K562 (cell line): ENCODE results near the gene GABARAP. TPM values are rescaled to one million over a fixed set of nuclear protein-coding genes. Genes with fewer than 3 reads are reported as not detected.

Experiments used
- ATAC-seq: fragments of 200-7000 bp; cut with Tn5 transposase; 3 replicates; pipeline ENCODE4 v1.9.1; 2020; ENCODE audit warnings: moderate library complexity
- BruUV-seq: library from RNA; stranded (reverse); fragments of 400-500 nt; replicated peaks from 2 replicates; lab custom pipeline; 2021; lab: Mats Ljungman, UMichigan
- CTCF ChIA-PET: fragments of 300-600 bp; formaldehyde crosslinking; extraction: SDS; loops from one replicate; lab custom pipeline; 2021; ENCODE audit warnings: low intra/inter-chr PET ratio; lab: Yijun Ruan, JAX
- POLR2A ChIA-PET: fragments of 300-600, 350-650 bp; sonication (Branson Sonifier 250); formaldehyde crosslinking; extraction: SDS; loops from one replicate; lab custom pipeline; 2021; ENCODE audit warnings: antibody characterized with exemption, inconsistent platforms; lab: Yijun Ruan, JAX
- DNase-seq, 4 experiments: peaks; one replicate each; pipeline versions ENCODE4 v3.0.0 to v3.0.0-alpha.2; 2011 to 2018; ENCODE audit warnings: low spot score in 3 of 4, mixed read lengths in 3 of 4; ENCODE audit errors: extremely low read depth in 1 of 4
- FAIRE-seq: peaks from 2 replicates; lab custom pipeline; 2011; peaks lifted over from hg19 to GRCh38; lab: Jason Lieb, UNC
- H2AFZ ChIP-seq: 2 replicates; pipeline ENCODE4 v1.6.0; 2011; ENCODE audit warnings: low read depth, low read length, control low read depth, inconsistent platforms
- H3K27ac ChIP-seq: fragments of 200-600 bp; 3 replicates; pipeline ENCODE4 v1.8.0; 2011; ENCODE audit warnings: low read depth, mild to moderate bottlenecking, control low read depth, inconsistent platforms, low read length, moderate library complexity, mixed read lengths; ENCODE audit errors: extremely low read depth
- H3K27me3 ChIP-seq, 2 experiments: fragments of 300-600 bp in 1 of 2; 2 replicates in 1 of 2; 3 replicates in 1 of 2; pipeline versions ENCODE4 v1.6.0 to v1.8.0; 2011; ENCODE audit warnings: inconsistent platforms in 2 of 2, low read length in 2 of 2, mild to moderate bottlenecking in 1 of 2, mixed read lengths in 1 of 2, moderate library complexity in 1 of 2; ENCODE audit not compliant: control insufficient read depth in 2 of 2, insufficient read depth in 2 of 2
- H3K36me3 ChIP-seq: fragments of 300-600 bp; 3 replicates; pipeline ENCODE4 v1.8.0; 2011; ENCODE audit warnings: mild to moderate bottlenecking, low read length, inconsistent platforms; ENCODE audit not compliant: control insufficient read depth, insufficient read depth
- H3K4me1 ChIP-seq, 2 experiments: fragments of 200-600 bp in 1 of 2; replicated peaks in 1 of 2; 2 replicates in 1 of 2; 3 replicates in 1 of 2; pipeline versions ENCODE4 v1.5.1 to v1.8.0; 2011; ENCODE audit warnings: inconsistent platforms in 2 of 2, low read length in 2 of 2, mild to moderate bottlenecking in 1 of 2, mixed read lengths in 1 of 2, moderate library complexity in 1 of 2; ENCODE audit not compliant: control insufficient read depth in 2 of 2, insufficient read depth in 2 of 2
- H3K4me2 ChIP-seq: 2 replicates; pipeline ENCODE4 v1.6.1; 2011; ENCODE audit warnings: low read length, control low read depth, inconsistent platforms, mixed read lengths; ENCODE audit not compliant: insufficient read depth
- H3K4me3 ChIP-seq: fragments of 200-600 bp; sonication (generic), shearing (Covaris generic); 2 replicates; pipeline ENCODE4 v1.5.1; 2016; ENCODE audit warnings: control low read depth, inconsistent platforms
- H3K79me2 ChIP-seq: fragments of 200-600 bp; 3 replicates; pipeline ENCODE4 v1.8.0; 2011; ENCODE audit warnings: low read length, inconsistent platforms; ENCODE audit not compliant: control insufficient read depth, insufficient read depth
- H3K9ac ChIP-seq, 2 experiments: 2 replicates each; pipeline versions ENCODE4 v1.6.0 to v1.6.1; 2011; ENCODE audit warnings: low read depth in 2 of 2, low read length in 2 of 2, control low read depth in 1 of 2, inconsistent platforms in 1 of 2, mild to moderate bottlenecking in 1 of 2, mixed read lengths in 1 of 2; ENCODE audit not compliant: insufficient read depth in 1 of 2
- H3K9me1 ChIP-seq: one replicate; pipeline ENCODE4 v1.6.0; 2011; ENCODE audit warnings: inconsistent platforms, mild to moderate bottlenecking, low read length, moderate library complexity; ENCODE audit not compliant: control insufficient read depth, insufficient read depth
- H3K9me3 ChIP-seq: replicated peaks from 2 replicates; pipeline ENCODE4 v1.5.1; 2011; ENCODE audit warnings: low read depth, low read length, inconsistent platforms; ENCODE audit not compliant: control insufficient read depth, insufficient read depth
- H4K20me1 ChIP-seq: replicated peaks from 2 replicates; pipeline ENCODE4 v1.6.1; 2011; ENCODE audit warnings: low read length, inconsistent platforms, mixed read lengths; ENCODE audit not compliant: control insufficient read depth, insufficient read depth
- CBX8 ChIP-seq: fragments of 200-600 bp; sonication (generic); IDR thresholded peaks from 2 replicates; pipeline ENCODE4 v1.6.1; 2012; ENCODE audit warnings: borderline replicate concordance, mixed run types, low read depth, mild to moderate bottlenecking, moderate library complexity, mixed read lengths, low read length, control low read depth, inconsistent platforms; ENCODE audit not compliant: poor library complexity, severe bottlenecking; ENCODE audit errors: extremely low read depth
- NR2C2 ChIP-seq, 2 experiments: fragments of 200-800 bp in 1 of 2; sonication (Bioruptor generic) in 1 of 2; sonication (generic) in 1 of 2; formaldehyde crosslinking in 1 of 2; IDR thresholded peaks; 2 replicates each; pipeline versions ENCODE4 v1.6.1 to v1.8.0; 2016 to 2022; ENCODE audit warnings: mild to moderate bottlenecking in 1 of 2, missing compliant biosample characterization in 1 of 2, missing genetic modification characterization in 1 of 2, missing genetic modification reagents in 1 of 2
- RFX5 ChIP-seq: IDR thresholded peaks from 2 replicates; pipeline ENCODE4 v1.6.1; 2011; ENCODE audit warnings: low read depth, mild to moderate bottlenecking, improper control_type of control experiment, low read length
- SAFB2 ChIP-seq: fragments of 200-400 bp; formaldehyde crosslinking; IDR thresholded peaks from 2 replicates; pipeline ENCODE4 v1.6.1; 2018; ENCODE audit warnings: borderline replicate concordance, low read length, low read depth, moderate library complexity; ENCODE audit not compliant: severe bottlenecking
- TAF1 ChIP-seq: IDR thresholded peaks from 2 replicates; pipeline ENCODE4 v1.6.1; 2011; ENCODE audit warnings: mild to moderate bottlenecking, low read length, moderate library complexity; ENCODE audit not compliant: insufficient read depth, control insufficient read depth, severe bottlenecking; ENCODE audit errors: extremely low read depth
- WHSC1 ChIP-seq: IDR thresholded peaks from one replicate; pipeline ENCODE4 v1.6.1; 2012; ENCODE audit warnings: low read length, control low read depth, inconsistent platforms
- ZNF347 ChIP-seq: fragments of 450-650 bp; formaldehyde crosslinking; IDR thresholded peaks from 2 replicates; pipeline ENCODE4 v1.4.0; 2020; ENCODE audit warnings: low read depth, mild to moderate bottlenecking, moderate library complexity
- ZNF696 ChIP-seq: fragments of 250-450 bp; sonication (Bioruptor Pico); conservative IDR thresholded peaks from 2 replicates; pipeline ENCODE4 v1.4.0; 2020; ENCODE audit warnings: mild to moderate bottlenecking, moderate library complexity
- WGBS: fragments of 100-300 bp; shearing (Covaris generic); methylation state at CpG from one replicate; pipeline ENCODE4 v1.1.6; 2016; ENCODE audit warnings: low coverage, mixed read lengths; ENCODE audit not compliant: insufficient coverage; ENCODE audit errors: missing lambda C conversion rate; 5-methylcytosine and 5-hydroxymethylcytosine counted together
- in situ Hi-C: fragments of 300-500 bp; cut with MboI; formaldehyde crosslinking; loops from 4 replicates; pipeline ENCODE4 v1.15.0; 2018; ENCODE audit warnings: inconsistent platforms, mixed read lengths
- intact Hi-C: fragments of 100-400 bp; cut with micrococcal nuclease; formaldehyde crosslinking; loops from 2 replicates; pipeline ENCODE4 v1.14.2; 2022
- polyA plus RNA-seq, 8 experiments: library from polyadenylated mRNA; depleted of rRNA in 4 of 8; stranded (reverse) in 5 of 8; unstranded in 3 of 8; fragments of >200 nt; fragmentation: Nextera tagmentation in 2 of 8; fragmentation: Illumina TruSeq in 1 of 8; extraction: Ambion mirVana in 2 of 8; extraction: Trizol in 1 of 8; gene quantifications; 2 replicates each; pipeline versions ENCODE4 v1.2.1 to v1.2.3, GENCODE V29; 2011 to 2014; ENCODE audit warnings: inconsistent platforms in 1 of 8, missing spikeins in 1 of 8
- total RNA-seq, 7 experiments: library from RNA; depleted of rRNA in 6 of 7; stranded (reverse); fragments of >200 nt in 6 of 7; fragmentation: Illumina TruSeq in 2 of 7; extraction: Trizol in 2 of 7; gene quantifications; 2 replicates each; pipeline versions ENCODE4 v1.2.1 to v1.2.3, GENCODE V29; 2011 to 2021; ENCODE audit warnings: low replicate concordance in 1 of 7
- TF ChIP-seq, protein P1 (sequence below): IDR thresholded peaks from 2 replicates; pipeline ENCODE4 v1.6.1; 2011; ENCODE audit warnings: borderline replicate concordance, low read depth, mild to moderate bottlenecking, moderate library complexity, low read length; ENCODE audit not compliant: insufficient read depth, poor library complexity, severe bottlenecking
- TF ChIP-seq, protein P2 (sequence below): fragments of 450-650 bp; IDR thresholded peaks from 2 replicates; pipeline ENCODE4 v1.6.1; 2016; ENCODE audit warnings: mild to moderate bottlenecking

Gene GABARAP
- total and polyA plus RNA-seq, 9 of the 15 experiments (the other 6 are each of a cell fraction or from before 2014, with no cell fraction given) = 47.5 to 373 (median 152) TPM

DNA sequence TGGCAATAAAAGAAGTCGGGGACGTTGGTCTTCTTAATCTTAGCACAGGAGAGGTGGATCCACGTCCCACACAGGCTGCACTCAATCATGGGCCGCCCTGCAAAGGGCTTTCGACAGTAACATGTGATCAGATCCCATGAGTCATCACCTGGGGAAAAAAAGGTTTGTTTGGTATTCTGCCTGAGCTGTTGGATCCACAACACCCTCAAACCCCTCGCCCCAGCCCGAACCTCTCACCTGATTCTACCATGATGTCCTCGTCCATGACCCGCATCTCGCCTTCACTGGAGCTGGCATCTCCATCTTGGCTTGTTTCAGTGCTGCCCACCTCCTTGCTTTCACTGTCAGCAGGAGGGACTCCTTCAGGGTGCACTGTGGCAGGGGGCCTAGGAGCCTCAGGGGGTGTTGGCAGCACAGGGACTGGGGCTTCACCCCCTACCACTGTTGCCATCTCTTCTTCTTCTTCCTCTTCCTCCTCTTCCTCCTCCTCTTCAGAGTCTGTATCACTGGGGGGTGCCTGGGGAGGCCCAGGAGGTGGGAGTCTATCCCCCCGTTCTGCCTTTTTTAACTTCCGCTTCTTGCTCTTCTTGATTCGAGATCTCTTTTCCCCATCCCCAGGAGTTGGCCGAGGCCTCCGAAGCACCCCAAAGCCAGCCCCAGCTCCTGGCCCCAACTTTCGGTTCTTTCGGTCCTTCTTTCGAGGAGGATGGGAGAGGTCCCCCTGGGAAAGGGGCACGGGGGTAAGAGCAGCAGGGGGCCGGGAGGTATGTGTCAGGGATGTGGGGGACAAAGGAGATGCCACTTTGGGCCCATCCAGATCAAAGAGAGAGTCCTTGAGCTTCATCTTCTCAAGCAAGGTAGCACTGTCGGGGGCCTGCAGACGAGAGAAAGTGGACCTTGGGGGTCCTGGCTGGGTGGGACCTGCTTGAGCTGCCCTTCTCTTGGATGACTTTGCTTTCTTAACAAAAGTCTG lies 6.3 kb downstream of the GABARAP start:
- Histone ChIP-seq H3K4me1 (peaks cover 31 to 40% of the 10 kb centered on the region in 2 experiments; a peak in 4 of 5 replicates), H3K27me3 (no peaks in the 10 kb centered on the region), H3K9me3 (no peaks in the 10 kb centered on the region), H3K79me2 (peaks cover 92% of the 10 kb centered on the region), H3K4me2 (peak overlapping the region; percentile 56), H3K36me3 (peaks cover 50% of the 10 kb centered on the region; the same call in 2 of the 3 replicates), H3K9ac (peak overlapping the region; percentile 31 to 76; a peak in 3 of 4 replicates), H3K27ac (peak overlapping the region; percentile 89; the same call in 2 of the 3 replicates), H2AFZ (no peak overlapping the region), H3K4me3 (peak overlapping the region; percentile 3; the same call in 1 of the 2 replicates), H4K20me1 (peaks cover 12% of the 10 kb centered on the region), H3K9me1 (peaks cover 4% of the 10 kb centered on the region)
- in situ Hi-C loops (no loop called here), intact Hi-C loops (loop anchor here (5.0 kb wide), 1 partner anchor 46 kb away; the partner anchor contains the start of gene SLC2A4)
- CTCF ChIA-PET = no interaction called here
- peak; percentile 78 for FAIRE-seq
- peak in 2 of 4 experiments; percentile 13 to 71 for DNase-seq
- WGBS = 53% methylated on average over 14 of the region's 22 CpGs
- POLR2A ChIA-PET = interaction anchor here (1.3 to 6.6 kb wide), 3 partner anchors 11 to 14 kb away, joined by 4 to 73 read pairs (median 8); partner anchors contain the start of genes ACADVL and DLG4
- TSS peak; percentile 14 for BruUV-seq
- no peak for ATAC-seq
- no peak for TF ChIP-seq CBX8
- TF ChIP-seq TAF1 = no peak
- no peak for TF ChIP-seq SAFB2
- TF ChIP-seq WHSC1 = no peak
- TF ChIP-seq ZNF347 = no peak
- TF ChIP-seq, protein P1, sequence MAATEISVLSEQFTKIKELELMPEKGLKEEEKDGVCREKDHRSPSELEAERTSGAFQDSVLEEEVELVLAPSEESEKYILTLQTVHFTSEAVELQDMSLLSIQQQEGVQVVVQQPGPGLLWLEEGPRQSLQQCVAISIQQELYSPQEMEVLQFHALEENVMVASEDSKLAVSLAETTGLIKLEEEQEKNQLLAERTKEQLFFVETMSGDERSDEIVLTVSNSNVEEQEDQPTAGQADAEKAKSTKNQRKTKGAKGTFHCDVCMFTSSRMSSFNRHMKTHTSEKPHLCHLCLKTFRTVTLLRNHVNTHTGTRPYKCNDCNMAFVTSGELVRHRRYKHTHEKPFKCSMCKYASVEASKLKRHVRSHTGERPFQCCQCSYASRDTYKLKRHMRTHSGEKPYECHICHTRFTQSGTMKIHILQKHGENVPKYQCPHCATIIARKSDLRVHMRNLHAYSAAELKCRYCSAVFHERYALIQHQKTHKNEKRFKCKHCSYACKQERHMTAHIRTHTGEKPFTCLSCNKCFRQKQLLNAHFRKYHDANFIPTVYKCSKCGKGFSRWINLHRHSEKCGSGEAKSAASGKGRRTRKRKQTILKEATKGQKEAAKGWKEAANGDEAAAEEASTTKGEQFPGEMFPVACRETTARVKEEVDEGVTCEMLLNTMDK = no peak
- TF ChIP-seq, protein P2, sequence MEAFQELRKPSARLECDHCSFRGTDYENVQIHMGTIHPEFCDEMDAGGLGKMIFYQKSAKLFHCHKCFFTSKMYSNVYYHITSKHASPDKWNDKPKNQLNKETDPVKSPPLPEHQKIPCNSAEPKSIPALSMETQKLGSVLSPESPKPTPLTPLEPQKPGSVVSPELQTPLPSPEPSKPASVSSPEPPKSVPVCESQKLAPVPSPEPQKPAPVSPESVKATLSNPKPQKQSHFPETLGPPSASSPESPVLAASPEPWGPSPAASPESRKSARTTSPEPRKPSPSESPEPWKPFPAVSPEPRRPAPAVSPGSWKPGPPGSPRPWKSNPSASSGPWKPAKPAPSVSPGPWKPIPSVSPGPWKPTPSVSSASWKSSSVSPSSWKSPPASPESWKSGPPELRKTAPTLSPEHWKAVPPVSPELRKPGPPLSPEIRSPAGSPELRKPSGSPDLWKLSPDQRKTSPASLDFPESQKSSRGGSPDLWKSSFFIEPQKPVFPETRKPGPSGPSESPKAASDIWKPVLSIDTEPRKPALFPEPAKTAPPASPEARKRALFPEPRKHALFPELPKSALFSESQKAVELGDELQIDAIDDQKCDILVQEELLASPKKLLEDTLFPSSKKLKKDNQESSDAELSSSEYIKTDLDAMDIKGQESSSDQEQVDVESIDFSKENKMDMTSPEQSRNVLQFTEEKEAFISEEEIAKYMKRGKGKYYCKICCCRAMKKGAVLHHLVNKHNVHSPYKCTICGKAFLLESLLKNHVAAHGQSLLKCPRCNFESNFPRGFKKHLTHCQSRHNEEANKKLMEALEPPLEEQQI = no peak
- TF ChIP-seq ZNF696 (CRISPR knock-in tag) = no peak
- no peak for TF ChIP-seq NR2C2 (CRISPR knock-in tag; IDR thresholded peaks at IDR 0.05)
- TF ChIP-seq NR2C2 (tag; IDR thresholded peaks at IDR 0.05) = no peak
- no peak for TF ChIP-seq RFX5
